Measurements from ENCODE around the gene ENTPD6. TPM values are rescaled to one million over a fixed set of nuclear protein-coding genes. Genes with fewer than 3 reads are reported as not detected.

The ENTPD6 gene
- total and polyA plus RNA-seq, 2 donors (not counting 1 experiment from before 2014, with no cell fraction given), result 64.4 to 79.8 TPM

DNA sequence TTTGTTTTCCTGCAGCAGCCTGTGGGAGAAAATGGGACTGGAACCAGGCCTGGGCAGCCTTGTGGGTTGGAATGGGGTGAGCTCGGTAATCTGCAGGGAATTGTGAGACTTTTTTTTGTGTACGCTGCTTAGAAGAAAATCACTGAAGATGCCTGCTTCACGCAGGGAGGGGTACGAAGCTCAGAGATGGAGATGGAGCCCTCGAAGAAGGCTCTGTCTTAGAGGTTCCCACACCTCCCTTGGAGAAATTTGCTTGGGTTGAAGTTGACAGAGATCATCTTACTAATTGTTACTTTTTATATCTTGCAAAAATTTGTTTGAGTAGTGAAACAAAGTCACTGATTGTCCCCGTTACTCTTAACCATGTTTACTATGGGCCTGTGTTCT is 53.3 kb downstream of the ENTPD6 start:
- intact Hi-C loops (cut with micrococcal nuclease), result loop anchor here (1.0 to 5.0 kb wide), 6 partner anchors 34 to 1891 kb away; partner anchors contain the start of genes ABHD12, ENTPD6, GINS1 and NANP
- Histone ChIP-seq H3K36me3 (replicated peaks in 1 of 2; ENCODE audit: control extremely low read depth in 1 of 2, control insufficient read depth in 1 of 2, extremely low read depth in 1 of 2, insufficient read depth in 2 of 2, low read length in 1 of 2) (peaks cover 1 to 2% of the 10 kb centered on the region in 2 experiments), H3K4me1 (ENCODE audit: control insufficient read depth in 2 of 2, insufficient read depth in 2 of 2, low read length in 2 of 2) (peaks cover 18 to 21% of the 10 kb centered on the region in 2 donors), H4K20me1 (ENCODE audit: control insufficient read depth, insufficient read depth, low read length, poor library complexity, severe bottlenecking) (no peaks in the 10 kb centered on the region), H3K9me3 (ENCODE audit: control extremely low read depth in 1 of 3, control insufficient read depth in 2 of 3, insufficient read depth in 1 of 3, low read length in 2 of 3) (peaks cover 0 to 1% (median 0%) of the 10 kb centered on the region in 3 donors), H2AFZ (ENCODE audit: insufficient read depth, low read depth, low read length, poor library complexity, severe bottlenecking) (peak overlapping the region; percentile 100), H3K79me2 (ENCODE audit: control insufficient read depth, insufficient read depth, low read length) (peaks cover 38% of the 10 kb centered on the region), H3K4me3 (ENCODE audit: control extremely low read depth in 1 of 5, extremely low read depth in 1 of 5, insufficient read depth in 1 of 5, low read depth in 2 of 5, low read length in 4 of 5) (peak overlapping the region in 4 of 5 experiments; percentile 43 to 94 (median 82)), H3K4me2 (replicated peaks; ENCODE audit: low read depth, low read length, poor library complexity, severe bottlenecking) (peak overlapping the region; percentile 86), H3K27ac (ENCODE audit: low read length in 2 of 2) (no peak overlapping the region), H3K27me3 (replicated peaks in 1 of 4; ENCODE audit: control extremely low read depth in 1 of 4, control insufficient read depth in 3 of 4, insufficient read depth in 4 of 4, low read length in 3 of 4) (peaks cover 0 to 8% (median 3%) of the 10 kb centered on the region in 4 experiments), H3K9ac (ENCODE audit: low read length) (peak overlapping the region; percentile 87)
- DNase-seq, result no peak
- ATAC-seq (ENCODE audit: low read depth), result no peak
- Mint-ChIP-seq H3K4me3 (peak overlapping the region; percentile 89), H3K4me1 (peaks cover 31% of the 10 kb centered on the region), H3K9me3 (ENCODE audit: insufficient read depth) (no peaks in the 10 kb centered on the region), H3K27me3 (peaks cover 6% of the 10 kb centered on the region), H3K27ac (peak overlapping the region; percentile 76)
- POLR2A ChIA-PET, result no interaction called here
- no peak for TF ChIP-seq EZH2 (IDR thresholded peaks at IDR 0.05; ENCODE audit: borderline replicate concordance, insufficient read depth, low read depth, low read length, poor library complexity, severe bottlenecking)
- TF ChIP-seq, protein P1, sequence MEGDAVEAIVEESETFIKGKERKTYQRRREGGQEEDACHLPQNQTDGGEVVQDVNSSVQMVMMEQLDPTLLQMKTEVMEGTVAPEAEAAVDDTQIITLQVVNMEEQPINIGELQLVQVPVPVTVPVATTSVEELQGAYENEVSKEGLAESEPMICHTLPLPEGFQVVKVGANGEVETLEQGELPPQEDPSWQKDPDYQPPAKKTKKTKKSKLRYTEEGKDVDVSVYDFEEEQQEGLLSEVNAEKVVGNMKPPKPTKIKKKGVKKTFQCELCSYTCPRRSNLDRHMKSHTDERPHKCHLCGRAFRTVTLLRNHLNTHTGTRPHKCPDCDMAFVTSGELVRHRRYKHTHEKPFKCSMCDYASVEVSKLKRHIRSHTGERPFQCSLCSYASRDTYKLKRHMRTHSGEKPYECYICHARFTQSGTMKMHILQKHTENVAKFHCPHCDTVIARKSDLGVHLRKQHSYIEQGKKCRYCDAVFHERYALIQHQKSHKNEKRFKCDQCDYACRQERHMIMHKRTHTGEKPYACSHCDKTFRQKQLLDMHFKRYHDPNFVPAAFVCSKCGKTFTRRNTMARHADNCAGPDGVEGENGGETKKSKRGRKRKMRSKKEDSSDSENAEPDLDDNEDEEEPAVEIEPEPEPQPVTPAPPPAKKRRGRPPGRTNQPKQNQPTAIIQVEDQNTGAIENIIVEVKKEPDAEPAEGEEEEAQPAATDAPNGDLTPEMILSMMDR (IDR thresholded peaks at IDR 0.05), result no peak
- CTCF ChIA-PET, result interaction anchor here (1.0 to 1.1 kb wide), 2 partner anchors 121 to 150 kb away, joined by 3 read pairs; no protein-coding TSS in a partner anchor
- WGBS (ENCODE audit: insufficient coverage), result 10% methylated on average over 2 of the region's 6 CpGs

DNA sequence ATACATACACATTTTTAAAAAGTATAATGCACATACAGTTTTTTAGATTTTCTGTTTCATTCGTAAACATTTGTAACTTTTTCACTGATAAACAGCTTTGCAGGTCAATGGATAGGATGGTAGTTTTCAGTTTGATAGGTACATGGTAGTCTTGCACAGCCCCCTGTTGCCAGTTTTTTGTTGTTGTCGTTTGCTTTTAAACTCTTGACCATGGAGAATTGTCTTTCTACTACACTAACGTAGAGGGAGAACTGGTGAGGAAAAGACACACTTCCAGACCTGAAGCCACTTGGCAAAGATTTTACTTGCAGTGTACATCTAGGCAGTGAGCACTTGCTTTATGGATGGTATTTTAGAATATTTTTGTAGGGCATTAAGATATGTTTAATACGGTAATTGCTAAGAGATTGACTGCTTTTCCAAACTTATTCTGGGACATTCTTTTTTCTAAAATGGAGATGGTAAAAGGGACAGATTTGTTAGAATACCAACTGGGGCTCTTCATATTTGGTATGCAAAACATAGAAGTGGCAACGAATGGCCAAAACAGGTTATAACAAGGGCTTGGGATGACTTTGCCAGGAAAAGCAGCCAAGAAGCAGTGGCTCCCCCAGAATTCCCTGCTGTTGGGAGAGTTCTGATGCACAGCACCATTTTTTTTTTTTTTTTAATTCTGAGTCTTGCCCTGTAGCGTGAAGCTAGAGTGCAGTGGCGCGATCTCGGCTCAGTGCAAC is 53.9 kb downstream of the ENTPD6 start:
- no peaks in the 10 kb centered on the region for H3K9me3 Mint-ChIP-seq (ENCODE audit: insufficient read depth)
- no peak overlapping the region for H3K27ac ChIP-seq (ENCODE audit: low read length in 2 of 2)
- peaks cover 18 to 21% of the 10 kb centered on the region in 2 donors for H3K4me1 ChIP-seq (ENCODE audit: control insufficient read depth in 2 of 2, insufficient read depth in 2 of 2, low read length in 2 of 2)
- H3K9ac ChIP-seq (ENCODE audit: low read length), result peak overlapping the region; percentile 87
- TF ChIP-seq EZH2 (IDR thresholded peaks at IDR 0.05; ENCODE audit: borderline replicate concordance, insufficient read depth, low read depth, low read length, poor library complexity, severe bottlenecking), result no peak
- peaks cover 38% of the 10 kb centered on the region for H3K79me2 ChIP-seq (ENCODE audit: control insufficient read depth, insufficient read depth, low read length)
- intact Hi-C loops (cut with micrococcal nuclease), result loop anchor here (2.0 to 5.0 kb wide), 4 partner anchors 33 to 1892 kb away; partner anchors contain the start of genes GINS1 and NANP
- H3K27me3 Mint-ChIP-seq, result peaks cover 6% of the 10 kb centered on the region
- peak overlapping the region; percentile 89 for H3K4me3 Mint-ChIP-seq
- peaks cover 31% of the 10 kb centered on the region for H3K4me1 Mint-ChIP-seq
- CTCF ChIA-PET, result interaction anchor here (1.0 to 1.4 kb wide), 3 partner anchors 20 to 150 kb away, joined by 3 read pairs; no protein-coding TSS in a partner anchor
- H4K20me1 ChIP-seq (ENCODE audit: control insufficient read depth, insufficient read depth, low read length, poor library complexity, severe bottlenecking), result no peaks in the 10 kb centered on the region
- H3K4me3 ChIP-seq (ENCODE audit: control extremely low read depth in 1 of 5, extremely low read depth in 1 of 5, insufficient read depth in 1 of 5, low read depth in 2 of 5, low read length in 4 of 5), result no peak overlapping the region
- ATAC-seq (ENCODE audit: low read depth) (no peak), DNase-seq (no peak)
- 90% methylated on average over 2 of the region's 9 CpGs for WGBS (ENCODE audit: insufficient coverage)
- H3K36me3 ChIP-seq (replicated peaks in 1 of 2; ENCODE audit: control extremely low read depth in 1 of 2, control insufficient read depth in 1 of 2, extremely low read depth in 1 of 2, insufficient read depth in 2 of 2, low read length in 1 of 2), result peaks cover 1 to 2% of the 10 kb centered on the region in 2 experiments
- H2AFZ ChIP-seq (ENCODE audit: insufficient read depth, low read depth, low read length, poor library complexity, severe bottlenecking), result no peak overlapping the region
- POLR2A ChIA-PET, result interaction anchor here (0.7 kb wide), 1 partner anchor 33 kb away, joined by 3 read pairs; no protein-coding TSS in a partner anchor
- H3K9me3 ChIP-seq (ENCODE audit: control extremely low read depth in 1 of 3, control insufficient read depth in 2 of 3, insufficient read depth in 1 of 3, low read length in 2 of 3), result no peaks in the 10 kb centered on the region
- peaks cover 0 to 6% (median 3%) of the 10 kb centered on the region in 4 experiments for H3K27me3 ChIP-seq (replicated peaks in 1 of 4; ENCODE audit: control extremely low read depth in 1 of 4, control insufficient read depth in 3 of 4, insufficient read depth in 4 of 4, low read length in 3 of 4)
- H3K27ac Mint-ChIP-seq, result no peak overlapping the region
- H3K4me2 ChIP-seq (replicated peaks; ENCODE audit: low read depth, low read length, poor library complexity, severe bottlenecking), result peak overlapping the region; percentile 86

All from B cell (primary cell).